Measurements from ENCODE around the gene LUZP4.

The LUZP4 gene, protein sequence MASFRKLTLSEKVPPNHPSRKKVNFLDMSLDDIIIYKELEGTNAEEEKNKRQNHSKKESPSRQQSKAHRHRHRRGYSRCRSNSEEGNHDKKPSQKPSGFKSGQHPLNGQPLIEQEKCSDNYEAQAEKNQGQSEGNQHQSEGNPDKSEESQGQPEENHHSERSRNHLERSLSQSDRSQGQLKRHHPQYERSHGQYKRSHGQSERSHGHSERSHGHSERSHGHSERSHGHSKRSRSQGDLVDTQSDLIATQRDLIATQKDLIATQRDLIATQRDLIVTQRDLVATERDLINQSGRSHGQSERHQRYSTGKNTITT

GRCh38 chrX:115289465-115289864 is at the start of gene LUZP4:
Gene LUZP4 (plus strand): TSS chrX:115289715. CDS start chrX:115289760, 45 bp downstream.
- no peak for TF ChIP-seq CTCF (IDR thresholded peaks at IDR 0.05; ENCODE audit: control insufficient read depth, extremely low read depth, insufficient read depth)
- no peak within 1 kb of the TSS for H3K4me3 ChIP-seq (ENCODE audit: low read depth, low read length)
- DNase-seq (ENCODE audit: low read depth) = no peak

DNA sequence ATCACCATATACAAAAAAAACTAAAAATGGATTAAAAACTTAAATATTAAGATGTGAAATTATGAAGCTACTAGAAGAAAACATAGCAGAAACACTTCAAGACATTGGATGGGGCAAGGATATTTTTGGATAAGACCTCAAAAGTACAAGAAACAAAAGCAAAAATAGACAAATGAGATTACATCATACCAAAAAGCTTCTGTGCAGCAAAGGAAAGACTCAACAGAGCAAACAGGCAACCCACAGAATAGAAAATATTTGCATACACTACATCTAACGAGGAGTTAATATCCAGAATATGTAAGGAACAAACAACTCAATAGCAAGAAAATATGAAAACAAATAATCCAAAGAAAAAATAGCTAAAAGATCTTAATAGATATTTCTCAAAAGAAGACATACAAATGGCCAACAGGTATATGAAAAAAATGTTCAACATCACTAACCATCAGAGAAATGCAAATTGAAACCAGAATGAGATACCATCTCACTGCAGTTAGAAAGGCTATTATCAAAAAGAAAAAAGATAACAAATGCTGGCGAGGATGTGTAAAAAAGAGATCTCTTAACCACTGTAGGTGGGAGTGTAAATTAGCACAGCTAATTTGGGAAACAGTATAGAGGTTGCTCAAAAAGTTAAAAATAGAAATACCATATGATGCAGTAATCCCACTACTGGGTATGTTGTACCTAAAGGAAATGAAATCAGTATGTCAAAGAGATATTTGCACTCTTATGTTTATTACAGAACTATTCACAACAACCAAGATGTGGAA is 37.9 kb upstream of the LUZP4 start:
- no peak overlapping the region for H3K4me3 ChIP-seq (ENCODE audit: low read depth, low read length)
- no peak for DNase-seq (ENCODE audit: low read depth)
- TF ChIP-seq CTCF (IDR thresholded peaks at IDR 0.05; ENCODE audit: control insufficient read depth, extremely low read depth, insufficient read depth) = no peak

GRCh38 chrX:115255003-115255402 is 34.5 kb upstream of the LUZP4 start:
- TF ChIP-seq CTCF (IDR thresholded peaks at IDR 0.05; ENCODE audit: control insufficient read depth, extremely low read depth, insufficient read depth) = no peak
- H3K4me3 ChIP-seq (ENCODE audit: low read depth, low read length) = no peak overlapping the region
- no peak for DNase-seq (ENCODE audit: low read depth)

DNA sequence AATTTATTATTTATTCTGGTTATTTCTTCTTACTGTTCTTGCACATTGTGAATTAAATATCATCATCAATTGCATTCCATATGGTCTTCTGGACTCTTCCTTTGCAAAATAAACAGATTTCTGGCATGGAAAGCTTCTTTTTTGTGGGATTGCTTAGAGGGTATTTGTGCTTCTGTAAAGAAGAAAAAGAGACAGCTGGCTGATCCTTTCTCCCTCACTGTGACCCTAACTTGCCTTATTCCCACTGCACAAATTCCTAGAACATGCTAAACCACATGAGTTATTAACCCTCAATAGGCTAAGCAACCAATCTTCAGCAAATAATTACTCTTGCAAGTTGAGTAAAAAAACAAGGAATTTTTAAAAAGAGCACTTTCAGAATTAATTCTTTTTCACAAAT is 31.8 kb upstream of the LUZP4 start:
- no peak overlapping the region for H3K4me3 ChIP-seq (ENCODE audit: low read depth, low read length)
- no peak for TF ChIP-seq CTCF (IDR thresholded peaks at IDR 0.05; ENCODE audit: control insufficient read depth, extremely low read depth, insufficient read depth)
- no peak for DNase-seq (ENCODE audit: low read depth)

DNA sequence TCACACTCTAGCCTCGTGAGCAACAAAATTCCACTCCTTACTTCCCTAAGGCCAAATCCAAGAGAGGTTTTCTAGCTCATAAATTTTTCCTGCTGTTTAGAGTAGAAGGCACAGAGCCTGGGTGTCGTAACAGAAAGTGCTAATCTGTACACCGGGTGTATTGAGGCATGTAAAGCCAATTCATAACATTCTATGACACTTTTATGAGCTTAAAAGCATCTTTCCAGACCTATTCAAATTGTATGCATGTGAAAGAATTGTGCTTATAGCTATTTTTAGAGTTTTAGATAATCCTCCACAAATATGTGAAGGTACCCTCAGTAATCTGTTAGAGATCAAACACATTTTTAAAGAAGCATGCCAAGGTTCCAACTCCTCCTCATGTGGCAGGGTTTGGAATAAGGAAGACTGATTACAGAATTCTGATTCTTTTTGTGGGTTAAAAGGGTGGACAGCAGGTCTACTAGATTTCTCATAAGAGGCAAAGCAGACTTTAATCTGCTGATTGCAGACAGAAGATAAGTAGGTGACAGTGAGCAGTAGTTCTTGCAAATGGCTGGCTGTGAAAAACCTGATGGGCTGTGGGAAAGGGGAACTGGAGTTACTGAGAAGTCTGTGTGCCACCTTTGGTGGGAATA is 30.2 kb upstream of the LUZP4 start:
- H3K4me3 ChIP-seq (ENCODE audit: low read depth, low read length) = no peak overlapping the region
- no peak for TF ChIP-seq CTCF (IDR thresholded peaks at IDR 0.05; ENCODE audit: control insufficient read depth, extremely low read depth, insufficient read depth)
- no peak for DNase-seq (ENCODE audit: low read depth)

GRCh38 chrX:115260330-115260729 is 29.2 kb upstream of the LUZP4 start:
- TF ChIP-seq CTCF (IDR thresholded peaks at IDR 0.05; ENCODE audit: control insufficient read depth, extremely low read depth, insufficient read depth) = no peak
- DNase-seq (ENCODE audit: low read depth) = no peak
- no peak overlapping the region for H3K4me3 ChIP-seq (ENCODE audit: low read depth, low read length)
